ENCODE measurements around the gene NANOG.
A peak's percentile ranks its signal among the peaks of the same experiment; 100 is the strongest.
"Not testable (repeated sequence)": the region's sequence is repeated elsewhere in the genome, so short reads cannot be mapped to it uniquely, and the experiment has no call there.

Gene NANOG

GRCh38 chr12:7834701-7835100, 45.5 kb downstream of the NANOG start:
- TF ChIP-seq POLR2A (IDR thresholded peaks at IDR 0.05; ENCODE audit: extremely low read depth, insufficient read length) = no peak
- TF ChIP-seq, protein P1, sequence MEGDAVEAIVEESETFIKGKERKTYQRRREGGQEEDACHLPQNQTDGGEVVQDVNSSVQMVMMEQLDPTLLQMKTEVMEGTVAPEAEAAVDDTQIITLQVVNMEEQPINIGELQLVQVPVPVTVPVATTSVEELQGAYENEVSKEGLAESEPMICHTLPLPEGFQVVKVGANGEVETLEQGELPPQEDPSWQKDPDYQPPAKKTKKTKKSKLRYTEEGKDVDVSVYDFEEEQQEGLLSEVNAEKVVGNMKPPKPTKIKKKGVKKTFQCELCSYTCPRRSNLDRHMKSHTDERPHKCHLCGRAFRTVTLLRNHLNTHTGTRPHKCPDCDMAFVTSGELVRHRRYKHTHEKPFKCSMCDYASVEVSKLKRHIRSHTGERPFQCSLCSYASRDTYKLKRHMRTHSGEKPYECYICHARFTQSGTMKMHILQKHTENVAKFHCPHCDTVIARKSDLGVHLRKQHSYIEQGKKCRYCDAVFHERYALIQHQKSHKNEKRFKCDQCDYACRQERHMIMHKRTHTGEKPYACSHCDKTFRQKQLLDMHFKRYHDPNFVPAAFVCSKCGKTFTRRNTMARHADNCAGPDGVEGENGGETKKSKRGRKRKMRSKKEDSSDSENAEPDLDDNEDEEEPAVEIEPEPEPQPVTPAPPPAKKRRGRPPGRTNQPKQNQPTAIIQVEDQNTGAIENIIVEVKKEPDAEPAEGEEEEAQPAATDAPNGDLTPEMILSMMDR (IDR thresholded peaks at IDR 0.05; ENCODE audit: low read depth, low read length) = no peak
- TF ChIP-seq MYC (IDR thresholded peaks at IDR 0.05; ENCODE audit: low read depth, low read length) = no peak
- TF ChIP-seq, protein P2, sequence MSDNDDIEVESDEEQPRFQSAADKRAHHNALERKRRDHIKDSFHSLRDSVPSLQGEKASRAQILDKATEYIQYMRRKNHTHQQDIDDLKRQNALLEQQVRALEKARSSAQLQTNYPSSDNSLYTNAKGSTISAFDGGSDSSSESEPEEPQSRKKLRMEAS (IDR thresholded peaks at IDR 0.05; ENCODE audit: low read depth, low read length) = no peak
- DNase-seq (ENCODE audit: low read depth) = no peak
- H3K4me3 ChIP-seq (ENCODE audit: low read depth, low read length) = no peak overlapping the region

GRCh38 chr12:7835116-7835515, 45.9 kb downstream of the NANOG start:
- no peak overlapping the region for H3K4me3 ChIP-seq (ENCODE audit: low read depth, low read length)

DNA sequence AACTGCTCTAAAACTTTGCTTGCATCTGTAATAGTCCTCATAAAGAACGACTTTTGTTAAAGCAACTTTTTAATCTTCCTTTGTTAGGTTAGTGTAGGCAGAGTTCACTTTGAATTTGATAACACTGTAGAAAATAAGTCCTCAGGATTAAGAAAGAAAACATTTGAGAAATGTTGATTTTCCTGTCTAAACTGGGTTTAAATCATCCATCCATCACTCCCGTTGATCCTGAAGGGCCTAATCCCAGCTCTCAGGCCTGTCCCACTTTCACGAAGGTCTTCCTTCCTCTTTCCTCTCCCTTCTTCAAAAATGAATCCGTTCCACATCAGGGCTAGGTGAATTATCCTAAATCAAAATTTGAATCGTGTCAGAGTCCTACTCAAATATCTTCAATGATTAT, 46.6 kb downstream of the NANOG start:
- DNase-seq (ENCODE audit: low read depth) = no peak
- H3K4me3 ChIP-seq (ENCODE audit: low read depth, low read length) = no peak overlapping the region
- TF ChIP-seq, protein P1 (IDR thresholded peaks at IDR 0.05; ENCODE audit: low read depth, low read length) = no peak
- TF ChIP-seq, protein P2 (IDR thresholded peaks at IDR 0.05; ENCODE audit: low read depth, low read length) = no peak
- no peak for TF ChIP-seq MYC (IDR thresholded peaks at IDR 0.05; ENCODE audit: low read depth, low read length)
- TF ChIP-seq POLR2A (IDR thresholded peaks at IDR 0.05; ENCODE audit: extremely low read depth, insufficient read length) = no peak

More at GRCh38 chr12:7835116-7835515, 45.9 kb downstream of the NANOG start:
- DNase-seq (ENCODE audit: low read depth) = no peak
- TF ChIP-seq POLR2A (IDR thresholded peaks at IDR 0.05; ENCODE audit: extremely low read depth, insufficient read length) = no peak
- TF ChIP-seq, protein P1 (IDR thresholded peaks at IDR 0.05; ENCODE audit: low read depth, low read length) = no peak
- TF ChIP-seq, protein P2 (IDR thresholded peaks at IDR 0.05; ENCODE audit: low read depth, low read length) = no peak
- no peak for TF ChIP-seq MYC (IDR thresholded peaks at IDR 0.05; ENCODE audit: low read depth, low read length)

- no peak for DNase-seq (ENCODE audit: low read depth)
- TF ChIP-seq MYC (IDR thresholded peaks at IDR 0.05; ENCODE audit: low read depth, low read length) (no peak), POLR2A (IDR thresholded peaks at IDR 0.05; ENCODE audit: extremely low read depth, insufficient read length) (no peak)
- TF ChIP-seq, protein P2 (IDR thresholded peaks at IDR 0.05; ENCODE audit: low read depth, low read length) = no peak
- TF ChIP-seq, protein P1 (IDR thresholded peaks at IDR 0.05; ENCODE audit: low read depth, low read length) = no peak
These were observed 48.2 kb downstream of the NANOG start for GRCh38 chr12:7837366-7837765.

DNA sequence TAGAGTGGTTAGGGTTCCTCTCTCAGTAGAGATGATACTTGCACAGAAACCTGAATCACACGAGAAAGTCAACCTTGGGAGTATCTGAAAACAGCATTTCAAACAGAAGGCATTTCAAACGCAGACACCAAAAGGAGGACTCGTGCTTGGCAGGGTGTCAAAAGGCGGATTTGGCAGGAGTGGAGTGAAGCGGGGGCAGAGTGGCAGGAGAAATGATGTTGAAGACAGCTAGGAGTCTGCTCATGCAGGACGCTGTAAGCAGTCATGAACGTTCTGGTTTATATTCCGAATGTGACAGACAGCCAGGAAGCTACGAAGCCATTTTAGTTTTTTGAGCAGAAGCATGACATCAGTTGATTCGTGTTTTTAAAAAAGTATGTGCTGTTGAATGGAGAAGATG, 50.0 kb downstream of the NANOG start:
- H3K4me3 ChIP-seq (ENCODE audit: low read depth, low read length); DNase-seq (ENCODE audit: low read depth): not testable (repeated sequence)

More at GRCh38 chr12:7837366-7837765, 48.2 kb downstream of the NANOG start:
- H3K4me3 ChIP-seq (ENCODE audit: low read depth, low read length) = no peak overlapping the region

- not testable (repeated sequence) for H3K4me3 ChIP-seq (ENCODE audit: low read depth, low read length); DNase-seq (ENCODE audit: low read depth)
These were observed 50.6 kb downstream of the NANOG start for GRCh38 chr12:7839848-7840247.

GRCh38 chr12:7842444-7842843, 53.2 kb downstream of the NANOG start:
- not testable (repeated sequence) for DNase-seq (ENCODE audit: low read depth); H3K4me3 ChIP-seq (ENCODE audit: low read depth, low read length)

DNA sequence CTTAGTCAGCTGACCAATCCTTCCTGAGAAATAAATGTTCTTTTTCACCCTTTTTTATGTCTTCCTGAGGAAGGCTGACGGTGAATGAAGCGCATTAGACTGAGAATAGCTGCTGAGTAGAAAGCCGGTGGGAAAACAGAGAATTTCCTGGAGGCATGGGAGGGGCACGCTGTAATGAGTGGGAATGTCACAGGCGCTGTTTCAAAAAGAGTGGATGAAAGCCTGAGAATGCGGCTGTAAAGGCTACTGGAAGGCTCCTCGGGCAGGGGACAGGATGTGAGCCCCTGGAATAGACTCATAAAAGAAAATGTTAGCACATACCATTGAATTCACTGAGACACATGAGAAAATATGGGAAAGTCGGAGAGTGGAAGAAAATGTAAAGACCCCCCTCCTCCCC, 53.9 kb downstream of the NANOG start:
- not testable (repeated sequence) for H3K4me3 ChIP-seq (ENCODE audit: low read depth, low read length); DNase-seq (ENCODE audit: low read depth)

DNA sequence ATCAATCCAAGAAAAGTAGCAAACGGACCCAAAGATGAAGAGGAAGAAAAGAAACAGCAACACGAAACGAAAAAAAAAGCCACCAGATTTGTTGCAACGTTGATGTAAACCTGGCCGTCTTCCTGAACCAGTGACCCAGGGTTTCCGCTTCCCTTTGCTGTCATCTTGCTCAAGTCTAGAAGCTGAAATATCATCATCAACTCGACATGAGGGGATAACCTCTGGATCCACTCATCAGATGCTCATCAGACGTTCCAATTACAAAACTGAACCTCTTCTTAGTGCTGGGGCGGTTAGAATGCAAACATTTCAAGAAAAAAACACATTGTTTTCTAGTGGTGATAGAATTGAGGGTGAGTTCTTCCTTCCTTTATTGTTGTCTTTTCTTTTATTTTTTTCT, 54.4 kb downstream of the NANOG start:
- H3K4me3 ChIP-seq (ENCODE audit: low read depth, low read length) = not testable (repeated sequence)
- DNase-seq (ENCODE audit: low read depth) = peak; percentile 16

All from NB4 (cell line).